NB4 (cell line): ENCODE data around the gene ZNF714.
"Not testable (repeated sequence)": the region's sequence is repeated elsewhere in the genome, so short reads cannot be mapped to it uniquely, and the experiment has no call there.

Experiments
- DNase-seq: peaks from one replicate; pipeline ENCODE4 v3.0.0; 2010; ENCODE audit warnings: low read depth
- H3K4me3 ChIP-seq: one replicate; pipeline ENCODE4 v1.5.1; 2011; ENCODE audit warnings: mild to moderate bottlenecking, low read depth, low read length, moderate library complexity
- CTCF ChIP-seq: IDR thresholded peaks from one replicate; pipeline ENCODE4 v1.5.1; 2012; ENCODE audit warnings: low read depth, low read length
- MAX ChIP-seq: IDR thresholded peaks from 2 replicates; pipeline ENCODE4 v1.6.1; 2011; ENCODE audit warnings: low read depth, low read length
- MYC ChIP-seq: IDR thresholded peaks from 2 replicates; pipeline ENCODE4 v1.6.1; 2011; ENCODE audit warnings: low read depth, low read length
- POLR2A ChIP-seq: IDR thresholded peaks from 2 replicates; pipeline ENCODE4 v1.6.1; 2011; ENCODE audit warnings: mild to moderate bottlenecking; ENCODE audit not compliant: insufficient read length; ENCODE audit errors: extremely low read depth

The ZNF714 gene

GRCh38 chr19:21133633-21134032 lies 51.6 kb downstream of the ZNF714 start:
- H3K4me3 ChIP-seq: no peak overlapping the region
- TF ChIP-seq MAX (no peak), CTCF (no peak), POLR2A (no peak), MYC (no peak)
- DNase-seq: no peak

GRCh38 chr19:21134934-21135366 lies 52.9 kb downstream of the ZNF714 start:
- no peak for TF ChIP-seq CTCF
- no peak for TF ChIP-seq MYC
- no peak for TF ChIP-seq MAX
- TF ChIP-seq POLR2A: no peak
- DNase-seq: peak; percentile 25
- no peak overlapping the region for H3K4me3 ChIP-seq

- TF ChIP-seq POLR2A (no peak), MYC (no peak), CTCF (no peak), MAX (no peak)
- DNase-seq: no peak
- H3K4me3 ChIP-seq: no peak overlapping the region
Measured at GRCh38 chr19:21135433-21135832, 53.4 kb downstream of the ZNF714 start.

GRCh38 chr19:21138130-21138529 lies 56.1 kb downstream of the ZNF714 start:
- no peak for DNase-seq
- H3K4me3 ChIP-seq: no peak overlapping the region
- TF ChIP-seq MYC: no peak
- no peak for TF ChIP-seq CTCF
- no peak for TF ChIP-seq POLR2A
- no peak for TF ChIP-seq MAX

- DNase-seq, H3K4me3 ChIP-seq: not testable (repeated sequence)
Measured at GRCh38 chr19:21141006-21141405, 59.0 kb downstream of the ZNF714 start.

GRCh38 chr19:21141787-21142464 lies 59.9 kb downstream of the ZNF714 start, which contains the start of gene ZNF431:
Gene ZNF431, plus strand, starts transcription at chr19:21142040. Its CDS starts 144 bp downstream, at chr19:21142184.
- DNase-seq: peak; percentile 97
- TF ChIP-seq MYC (no peak), CTCF (no peak), MAX (peak; percentile 40; the same call in 1 of the 2 replicates), POLR2A (peak; percentile 77)
- H3K4me3 ChIP-seq: peak within 1 kb of the TSS; percentile 88
